ENCODE measurements around the gene STARD3.

GRCh38 chr17:39598630-39599003 is 38.3 kb upstream of the STARD3 start:
- TF ChIP-seq, protein P1, sequence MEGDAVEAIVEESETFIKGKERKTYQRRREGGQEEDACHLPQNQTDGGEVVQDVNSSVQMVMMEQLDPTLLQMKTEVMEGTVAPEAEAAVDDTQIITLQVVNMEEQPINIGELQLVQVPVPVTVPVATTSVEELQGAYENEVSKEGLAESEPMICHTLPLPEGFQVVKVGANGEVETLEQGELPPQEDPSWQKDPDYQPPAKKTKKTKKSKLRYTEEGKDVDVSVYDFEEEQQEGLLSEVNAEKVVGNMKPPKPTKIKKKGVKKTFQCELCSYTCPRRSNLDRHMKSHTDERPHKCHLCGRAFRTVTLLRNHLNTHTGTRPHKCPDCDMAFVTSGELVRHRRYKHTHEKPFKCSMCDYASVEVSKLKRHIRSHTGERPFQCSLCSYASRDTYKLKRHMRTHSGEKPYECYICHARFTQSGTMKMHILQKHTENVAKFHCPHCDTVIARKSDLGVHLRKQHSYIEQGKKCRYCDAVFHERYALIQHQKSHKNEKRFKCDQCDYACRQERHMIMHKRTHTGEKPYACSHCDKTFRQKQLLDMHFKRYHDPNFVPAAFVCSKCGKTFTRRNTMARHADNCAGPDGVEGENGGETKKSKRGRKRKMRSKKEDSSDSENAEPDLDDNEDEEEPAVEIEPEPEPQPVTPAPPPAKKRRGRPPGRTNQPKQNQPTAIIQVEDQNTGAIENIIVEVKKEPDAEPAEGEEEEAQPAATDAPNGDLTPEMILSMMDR (IDR thresholded peaks at IDR 0.05): no peak
- no peak for TF ChIP-seq POLR2A (IDR thresholded peaks at IDR 0.05)
- no peak for TF ChIP-seq POLR2AphosphoS5 (IDR thresholded peaks at IDR 0.05)
